K562 (cell line): ENCODE results near the gene ZNF597. TPM values are rescaled to one million over a fixed set of nuclear protein-coding genes. Genes with fewer than 3 reads are reported as not detected.

Source experiments
- BCOR ChIP-seq: fragments of 450-650 bp; IDR thresholded peaks from 2 replicates; pipeline ENCODE4 v1.6.1; 2016
- ETS2 ChIP-seq: IDR thresholded peaks from 2 replicates; pipeline ENCODE4 v1.6.1; 2016; ENCODE audit warnings: borderline replicate concordance, missing genetic modification characterization, mild to moderate bottlenecking, moderate library complexity, missing compliant biosample characterization; ENCODE audit not compliant: poor library complexity, severe bottlenecking
- GATAD2B ChIP-seq: fragments of 450-650 bp; IDR thresholded peaks from 2 replicates; pipeline ENCODE4 v1.6.1; 2017; ENCODE audit warnings: mild to moderate bottlenecking, borderline replicate concordance
- HCFC1 ChIP-seq: IDR thresholded peaks from 2 replicates; pipeline ENCODE4 v1.6.1; 2012; ENCODE audit warnings: low read depth, low read length, improper control_type of control experiment
- HLTF ChIP-seq: fragments of 450-650 bp; IDR thresholded peaks from 2 replicates; pipeline ENCODE4 v1.6.1; 2016
- KHSRP ChIP-seq: fragments of 450-650 bp; IDR thresholded peaks from 2 replicates; pipeline ENCODE4 v1.6.1; 2017
- NELFE ChIP-seq: IDR thresholded peaks from 2 replicates; pipeline ENCODE4 v1.6.1; 2011; ENCODE audit warnings: mild to moderate bottlenecking; ENCODE audit not compliant: insufficient read depth, insufficient read length
- NR4A1 ChIP-seq, 2 experiments: fragments of 250-450 bp in 1 of 2; fragments of 450-650 bp in 1 of 2; sonication (Bioruptor Pico) in 1 of 2; IDR thresholded peaks; 2 replicates each; pipeline versions ENCODE4 v1.4.0 to v1.6.1; 2016 to 2020; ENCODE audit warnings: mild to moderate bottlenecking in 2 of 2, missing compliant biosample characterization in 1 of 2, missing genetic modification characterization in 1 of 2, moderate library complexity in 1 of 2
- PHF8 ChIP-seq: fragments of 200-600 bp; sonication (generic); IDR thresholded peaks from 2 replicates; pipeline ENCODE4 v1.6.1; 2012; ENCODE audit warnings: mixed run types, mild to moderate bottlenecking, inconsistent platforms, low read length, moderate library complexity, borderline replicate concordance
- POLR3A ChIP-seq: IDR thresholded peaks from 2 replicates; pipeline ENCODE4 v1.6.1; 2011; ENCODE audit warnings: borderline replicate concordance, mild to moderate bottlenecking, moderate library complexity; ENCODE audit not compliant: insufficient read length, insufficient read depth; ENCODE audit errors: extremely low read depth
- RBM14 ChIP-seq: fragments of 200-400 bp; formaldehyde crosslinking; IDR thresholded peaks from 2 replicates; pipeline ENCODE4 v1.6.1; 2018; ENCODE audit warnings: low read depth, mild to moderate bottlenecking, low read length, moderate library complexity, borderline replicate concordance; ENCODE audit not compliant: insufficient read depth
- SNRNP70 ChIP-seq: fragments of 200-400 bp; formaldehyde crosslinking; optimal IDR thresholded peaks from 2 replicates; pipeline ENCODE3; 2017; ENCODE audit warnings: low read depth, low read length
- XRCC3 ChIP-seq: fragments of 450-650 bp; IDR thresholded peaks from 2 replicates; pipeline ENCODE4 v1.6.1; 2017; ENCODE audit warnings: mild to moderate bottlenecking, moderate library complexity
- XRCC5 ChIP-seq: fragments of 200-400 bp; formaldehyde crosslinking; IDR thresholded peaks from 2 replicates; pipeline ENCODE4 v1.6.1; 2017; ENCODE audit warnings: low read depth, mild to moderate bottlenecking, low read length
- ZFP36 ChIP-seq: fragments of 150-350 bp; IDR thresholded peaks from 2 replicates; pipeline ENCODE4 v1.6.1; 2018; ENCODE audit warnings: low read length, low read depth; ENCODE audit not compliant: partially characterized antibody
- ZNF133 ChIP-seq: fragments of 250-450 bp; sonication (Bioruptor Pico); IDR thresholded peaks from 2 replicates; pipeline ENCODE4 v1.4.0; 2020; ENCODE audit warnings: mild to moderate bottlenecking
- ZNF274 ChIP-seq: IDR thresholded peaks from 2 replicates; pipeline ENCODE4 v1.6.1; 2011; ENCODE audit warnings: low read depth, mild to moderate bottlenecking, low read length, moderate library complexity, borderline replicate concordance
- ZNF589 ChIP-seq: fragments of 200-800 bp; sonication (Bioruptor generic); IDR thresholded peaks from 2 replicates; pipeline ENCODE4 v1.6.1; 2016; ENCODE audit warnings: low read depth, missing genetic modification characterization, missing compliant biosample characterization
- polyA plus RNA-seq, 8 experiments: library from polyadenylated mRNA; depleted of rRNA in 4 of 8; stranded (reverse) in 5 of 8; unstranded in 3 of 8; fragments of >200 nt; fragmentation: Nextera tagmentation in 2 of 8; fragmentation: Illumina TruSeq in 1 of 8; extraction: Ambion mirVana in 2 of 8; extraction: Trizol in 1 of 8; gene quantifications; 2 replicates each; pipeline versions ENCODE4 v1.2.1 to v1.2.3, GENCODE V29; 2011 to 2014; ENCODE audit warnings: inconsistent platforms in 1 of 8, missing spikeins in 1 of 8
- total RNA-seq, 7 experiments: library from RNA; depleted of rRNA in 6 of 7; stranded (reverse); fragments of >200 nt in 6 of 7; fragmentation: Illumina TruSeq in 2 of 7; extraction: Trizol in 2 of 7; gene quantifications; 2 replicates each; pipeline versions ENCODE4 v1.2.1 to v1.2.3, GENCODE V29; 2011 to 2021; ENCODE audit warnings: low replicate concordance in 1 of 7
- TF ChIP-seq, protein P1 (sequence below): fragments of 450-650 bp; IDR thresholded peaks from 2 replicates; pipeline ENCODE4 v1.6.1; 2016; ENCODE audit warnings: mild to moderate bottlenecking
- TF ChIP-seq, protein P2 (sequence below), 3 experiments: fragments of 200-800 bp in 1 of 3; sonication (Bioruptor generic) in 1 of 3; sonication (generic) in 1 of 3; formaldehyde crosslinking in 1 of 3; IDR thresholded peaks; 2 replicates each; pipeline versions ENCODE4 v1.6.1 to v1.8.0; 2016 to 2022; ENCODE audit warnings: mild to moderate bottlenecking in 2 of 3, missing compliant biosample characterization in 2 of 3, missing genetic modification characterization in 2 of 3, missing genetic modification reagents in 1 of 3
- TF ChIP-seq, protein P3 (sequence below): sonication (generic); formaldehyde crosslinking; IDR thresholded peaks from 2 replicates; pipeline ENCODE4 v1.8.0; 2022; ENCODE audit warnings: mild to moderate bottlenecking, low read depth, missing genetic modification reagents
- TF ChIP-seq, protein P4 (sequence below): fragments of 250-450 bp; sonication (Bioruptor Pico); IDR thresholded peaks from 2 replicates; pipeline ENCODE4 v1.8.0; 2022; ENCODE audit warnings: moderate library complexity, mild to moderate bottlenecking, inconsistent platforms

The ZNF597 gene
- total and polyA plus RNA-seq, 9 of the 15 experiments (the other 6 are each of a cell fraction or from before 2014, with no cell fraction given), result 0.14 to 0.68 (median 0.42) TPM

DNA sequence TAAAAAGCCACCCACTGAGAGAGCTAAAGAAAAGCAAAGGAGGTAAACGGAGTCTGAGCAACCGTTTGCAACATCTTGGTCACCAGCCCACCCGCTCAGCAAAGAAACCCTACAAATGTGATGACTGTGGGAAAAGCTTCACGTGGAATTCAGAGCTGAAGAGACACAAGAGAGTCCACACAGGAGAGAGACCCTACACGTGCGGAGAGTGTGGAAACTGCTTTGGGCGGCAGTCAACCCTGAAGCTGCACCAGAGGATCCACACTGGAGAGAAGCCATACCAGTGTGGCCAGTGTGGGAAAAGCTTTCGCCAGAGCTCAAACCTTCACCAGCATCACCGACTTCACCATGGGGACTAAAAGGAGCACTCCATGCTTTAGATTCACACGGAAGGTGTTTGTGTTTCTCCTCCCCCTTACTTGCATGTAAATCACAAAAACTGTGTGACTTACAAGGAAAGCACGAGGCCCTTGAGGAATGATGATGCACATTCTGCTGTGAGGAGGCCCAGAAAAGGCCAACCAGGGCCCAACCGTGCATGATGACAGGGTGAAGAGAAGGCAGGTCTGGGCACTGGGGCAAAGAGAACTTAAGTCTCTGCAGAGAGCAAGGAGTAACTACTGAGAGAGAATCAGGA is 34.6 kb downstream of the ZNF597 start (continued):
- TF ChIP-seq, protein P1, sequence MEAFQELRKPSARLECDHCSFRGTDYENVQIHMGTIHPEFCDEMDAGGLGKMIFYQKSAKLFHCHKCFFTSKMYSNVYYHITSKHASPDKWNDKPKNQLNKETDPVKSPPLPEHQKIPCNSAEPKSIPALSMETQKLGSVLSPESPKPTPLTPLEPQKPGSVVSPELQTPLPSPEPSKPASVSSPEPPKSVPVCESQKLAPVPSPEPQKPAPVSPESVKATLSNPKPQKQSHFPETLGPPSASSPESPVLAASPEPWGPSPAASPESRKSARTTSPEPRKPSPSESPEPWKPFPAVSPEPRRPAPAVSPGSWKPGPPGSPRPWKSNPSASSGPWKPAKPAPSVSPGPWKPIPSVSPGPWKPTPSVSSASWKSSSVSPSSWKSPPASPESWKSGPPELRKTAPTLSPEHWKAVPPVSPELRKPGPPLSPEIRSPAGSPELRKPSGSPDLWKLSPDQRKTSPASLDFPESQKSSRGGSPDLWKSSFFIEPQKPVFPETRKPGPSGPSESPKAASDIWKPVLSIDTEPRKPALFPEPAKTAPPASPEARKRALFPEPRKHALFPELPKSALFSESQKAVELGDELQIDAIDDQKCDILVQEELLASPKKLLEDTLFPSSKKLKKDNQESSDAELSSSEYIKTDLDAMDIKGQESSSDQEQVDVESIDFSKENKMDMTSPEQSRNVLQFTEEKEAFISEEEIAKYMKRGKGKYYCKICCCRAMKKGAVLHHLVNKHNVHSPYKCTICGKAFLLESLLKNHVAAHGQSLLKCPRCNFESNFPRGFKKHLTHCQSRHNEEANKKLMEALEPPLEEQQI, result no peak
- no peak for TF ChIP-seq BCOR
- TF ChIP-seq, protein P2, sequence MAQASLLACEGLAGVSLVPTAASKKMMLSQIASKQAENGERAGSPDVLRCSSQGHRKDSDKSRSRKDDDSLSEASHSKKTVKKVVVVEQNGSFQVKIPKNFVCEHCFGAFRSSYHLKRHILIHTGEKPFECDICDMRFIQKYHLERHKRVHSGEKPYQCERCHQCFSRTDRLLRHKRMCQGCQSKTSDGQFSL (CRISPR knock-in tag; IDR thresholded peaks at IDR 0.05), result no peak
- TF ChIP-seq, protein P2 (tag; IDR thresholded peaks at IDR 0.05), result no peak
- TF ChIP-seq, protein P3, sequence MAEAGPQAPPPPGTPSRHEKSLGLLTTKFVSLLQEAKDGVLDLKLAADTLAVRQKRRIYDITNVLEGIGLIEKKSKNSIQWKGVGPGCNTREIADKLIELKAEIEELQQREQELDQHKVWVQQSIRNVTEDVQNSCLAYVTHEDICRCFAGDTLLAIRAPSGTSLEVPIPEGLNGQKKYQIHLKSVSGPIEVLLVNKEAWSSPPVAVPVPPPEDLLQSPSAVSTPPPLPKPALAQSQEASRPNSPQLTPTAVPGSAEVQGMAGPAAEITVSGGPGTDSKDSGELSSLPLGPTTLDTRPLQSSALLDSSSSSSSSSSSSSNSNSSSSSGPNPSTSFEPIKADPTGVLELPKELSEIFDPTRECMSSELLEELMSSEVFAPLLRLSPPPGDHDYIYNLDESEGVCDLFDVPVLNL (CRISPR knock-in tag), result no peak
- no peak for TF ChIP-seq HCFC1
- TF ChIP-seq XRCC5, result no peak
- no peak for TF ChIP-seq RBM14
- no peak for TF ChIP-seq ZNF274
- no peak for TF ChIP-seq POLR3A
- TF ChIP-seq ZFP36, result no peak
- no peak for TF ChIP-seq NR4A1 (CRISPR knock-in tag; IDR thresholded peaks at IDR 0.05)
- TF ChIP-seq NR4A1 (tag; IDR thresholded peaks at IDR 0.05), result no peak
- TF ChIP-seq HLTF, result no peak
- no peak for TF ChIP-seq GATAD2B
- TF ChIP-seq XRCC3, result no peak; the same call in 1 of the 2 replicates
- no peak for TF ChIP-seq ZNF133 (CRISPR knock-in tag)
- no peak for TF ChIP-seq ETS2 (tag)
- TF ChIP-seq KHSRP, result no peak
- no peak for TF ChIP-seq PHF8
- TF ChIP-seq, protein P4, sequence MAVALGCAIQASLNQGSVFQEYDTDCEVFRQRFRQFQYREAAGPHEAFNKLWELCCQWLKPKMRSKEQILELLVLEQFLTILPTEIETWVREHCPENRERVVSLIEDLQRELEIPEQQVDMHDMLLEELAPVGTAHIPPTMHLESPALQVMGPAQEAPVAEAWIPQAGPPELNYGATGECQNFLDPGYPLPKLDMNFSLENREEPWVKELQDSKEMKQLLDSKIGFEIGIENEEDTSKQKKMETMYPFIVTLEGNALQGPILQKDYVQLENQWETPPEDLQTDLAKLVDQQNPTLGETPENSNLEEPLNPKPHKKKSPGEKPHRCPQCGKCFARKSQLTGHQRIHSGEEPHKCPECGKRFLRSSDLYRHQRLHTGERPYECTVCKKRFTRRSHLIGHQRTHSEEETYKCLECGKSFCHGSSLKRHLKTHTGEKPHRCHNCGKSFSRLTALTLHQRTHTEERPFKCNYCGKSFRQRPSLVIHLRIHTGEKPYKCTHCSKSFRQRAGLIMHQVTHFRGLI (CRISPR knock-in tag), result no peak
- TF ChIP-seq ZNF589, result no peak
- no peak for TF ChIP-seq SNRNP70
- TF ChIP-seq NELFE, result no peak
